RCC 7860 (cell line): ENCODE results near the gene PCDHA6.
A peak's percentile ranks its signal among the peaks of the same experiment; 100 is the strongest.
"Not testable (repeated sequence)": the region's sequence is repeated elsewhere in the genome, so short reads cannot be mapped to it uniquely, and the experiment has no call there.

Source experiments
- DNase-seq: peaks from one replicate; pipeline ENCODE4 v3.0.0-alpha.2; 2015; ENCODE audit warnings: low spot score
- FAIRE-seq: peaks from 2 replicates; lab custom pipeline; 2012; peaks lifted over from hg19 to GRCh38; lab: Jason Lieb, UNC

Gene PCDHA6

GRCh38 chr5:140855772-140856674 is 28.3 kb downstream of the PCDHA6 start, which contains the start of gene PCDHA10:
Gene PCDHA10 (plus strand): TSS chr5:140855897. CDS start chr5:140856049, 152 bp downstream.
- DNase-seq (peak; percentile 6), FAIRE-seq (no peak)

GRCh38 chr5:140857177-140857986 is 29.6 kb downstream of the PCDHA6 start:
- DNase-seq (no peak), FAIRE-seq (no peak)

- no peak for DNase-seq
- no peak for FAIRE-seq
These were observed 30.2 kb downstream of the PCDHA6 start for GRCh38 chr5:140857987-140858240.

GRCh38 chr5:140862441-140863295 is 34.9 kb downstream of the PCDHA6 start:
- no peak for FAIRE-seq
- no peak for DNase-seq

GRCh38 chr5:140868721-140869554 is 41.2 kb downstream of the PCDHA6 start, which contains the start of gene PCDHA11:
Gene PCDHA11 (plus strand): TSS chr5:140868957. CDS start chr5:140869104, 147 bp downstream.
- no peak for DNase-seq
- no peak for FAIRE-seq

GRCh38 chr5:140869555-140869886 is 41.8 kb downstream of the PCDHA6 start:
- no peak for DNase-seq
- no peak for FAIRE-seq

GRCh38 chr5:140870221-140871201 is 42.8 kb downstream of the PCDHA6 start:
- FAIRE-seq (no peak), DNase-seq (no peak)

- no peak for FAIRE-seq
- DNase-seq, result no peak
These were observed 47.6 kb downstream of the PCDHA6 start, which contains the start of gene PCDHA12 for GRCh38 chr5:140875085-140876065. Gene PCDHA12 (plus strand): TSS chr5:140875308. CDS start chr5:140875473, 165 bp downstream.

GRCh38 chr5:140876541-140877261 is 48.9 kb downstream of the PCDHA6 start:
- FAIRE-seq, DNase-seq: not testable (repeated sequence)

- FAIRE-seq, result no peak
- DNase-seq, result no peak
These were observed 49.5 kb downstream of the PCDHA6 start for GRCh38 chr5:140877262-140877581.
